PFSK-1 (cell line): ENCODE measurements around the gene TAS2R1.

Experiments
- SIN3A ChIP-seq: IDR thresholded peaks from 2 replicates; pipeline ENCODE4 v1.6.1; 2012; ENCODE audit warnings: mild to moderate bottlenecking, low read length, moderate library complexity, borderline replicate concordance; ENCODE audit not compliant: insufficient read depth
- TAF1 ChIP-seq: IDR thresholded peaks from 2 replicates; pipeline ENCODE4 v1.6.1; 2012; ENCODE audit warnings: low read length, control low read depth, borderline replicate concordance; ENCODE audit not compliant: insufficient read depth
- TF ChIP-seq, protein P1 (sequence below), 2 experiments: IDR thresholded peaks; 2 replicates each; pipeline versions ENCODE4 v1.6.1 to v1.8.0; 2011 to 2012; ENCODE audit warnings: low read depth in 2 of 2, low read length in 2 of 2, control low read depth in 1 of 2, inconsistent platforms in 1 of 2, mild to moderate bottlenecking in 1 of 2, moderate library complexity in 1 of 2; ENCODE audit not compliant: insufficient read depth in 1 of 2

DNA sequence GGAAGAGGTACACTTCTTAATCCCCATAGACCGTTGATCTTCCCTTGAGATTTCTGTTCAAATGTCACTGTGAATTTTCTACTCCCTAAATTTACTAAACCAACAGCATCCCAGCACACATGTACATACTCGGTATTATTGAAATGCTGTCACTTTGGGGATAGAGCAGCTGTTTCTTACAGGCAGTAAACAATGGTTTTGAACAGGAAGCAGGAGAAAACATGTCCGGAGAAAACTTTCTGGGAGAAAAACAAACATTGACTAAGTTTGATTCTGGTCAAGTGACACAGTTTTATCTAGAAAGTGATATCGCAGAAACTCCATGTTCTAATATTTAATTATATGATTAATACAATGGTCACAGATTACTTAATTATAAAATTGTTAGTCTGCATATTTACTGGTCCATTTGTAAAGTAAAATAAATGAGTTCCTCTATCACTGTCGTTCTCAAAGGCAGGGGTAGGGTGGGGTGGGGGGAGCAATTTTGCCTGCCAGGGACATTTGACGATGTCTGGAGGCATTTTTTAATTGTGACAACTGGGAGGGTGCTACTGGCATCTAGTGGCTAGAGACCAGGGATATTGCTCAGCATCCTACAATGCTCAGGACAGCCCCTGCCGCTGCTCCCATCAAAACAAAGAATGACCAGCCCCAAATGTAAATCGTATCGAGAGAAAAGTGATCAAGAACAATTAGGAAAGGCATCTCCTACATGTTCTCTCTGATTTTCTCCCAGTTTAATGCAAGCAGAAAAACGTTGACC is 12.2 kb downstream of the TAS2R1 start:
- TF ChIP-seq, protein P1, sequence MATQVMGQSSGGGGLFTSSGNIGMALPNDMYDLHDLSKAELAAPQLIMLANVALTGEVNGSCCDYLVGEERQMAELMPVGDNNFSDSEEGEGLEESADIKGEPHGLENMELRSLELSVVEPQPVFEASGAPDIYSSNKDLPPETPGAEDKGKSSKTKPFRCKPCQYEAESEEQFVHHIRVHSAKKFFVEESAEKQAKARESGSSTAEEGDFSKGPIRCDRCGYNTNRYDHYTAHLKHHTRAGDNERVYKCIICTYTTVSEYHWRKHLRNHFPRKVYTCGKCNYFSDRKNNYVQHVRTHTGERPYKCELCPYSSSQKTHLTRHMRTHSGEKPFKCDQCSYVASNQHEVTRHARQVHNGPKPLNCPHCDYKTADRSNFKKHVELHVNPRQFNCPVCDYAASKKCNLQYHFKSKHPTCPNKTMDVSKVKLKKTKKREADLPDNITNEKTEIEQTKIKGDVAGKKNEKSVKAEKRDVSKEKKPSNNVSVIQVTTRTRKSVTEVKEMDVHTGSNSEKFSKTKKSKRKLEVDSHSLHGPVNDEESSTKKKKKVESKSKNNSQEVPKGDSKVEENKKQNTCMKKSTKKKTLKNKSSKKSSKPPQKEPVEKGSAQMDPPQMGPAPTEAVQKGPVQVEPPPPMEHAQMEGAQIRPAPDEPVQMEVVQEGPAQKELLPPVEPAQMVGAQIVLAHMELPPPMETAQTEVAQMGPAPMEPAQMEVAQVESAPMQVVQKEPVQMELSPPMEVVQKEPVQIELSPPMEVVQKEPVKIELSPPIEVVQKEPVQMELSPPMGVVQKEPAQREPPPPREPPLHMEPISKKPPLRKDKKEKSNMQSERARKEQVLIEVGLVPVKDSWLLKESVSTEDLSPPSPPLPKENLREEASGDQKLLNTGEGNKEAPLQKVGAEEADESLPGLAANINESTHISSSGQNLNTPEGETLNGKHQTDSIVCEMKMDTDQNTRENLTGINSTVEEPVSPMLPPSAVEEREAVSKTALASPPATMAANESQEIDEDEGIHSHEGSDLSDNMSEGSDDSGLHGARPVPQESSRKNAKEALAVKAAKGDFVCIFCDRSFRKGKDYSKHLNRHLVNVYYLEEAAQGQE (IDR thresholded peaks at IDR 0.05; ENCODE audit: insufficient read depth in 1 of 2, low read depth in 2 of 2, low read length in 2 of 2), result no peak
- no peak for TF ChIP-seq TAF1
- no peak for TF ChIP-seq SIN3A
